NCI-H2029 treated with DMSO at 0.1 percent for 48 hours (cell line): ENCODE measurements around the gene TMEM184A.

Experiments
- DNase-seq: peaks from one replicate; lab custom pipeline; 2025; lab: John Stamatoyannopoulos, UW

TMEM184A gene

GRCh38 chr7:1550846-1551155, 5.2 kb downstream of the TMEM184A start:
- no peak for DNase-seq

- DNase-seq, result no peak
Measured at GRCh38 chr7:1550005-1550845, 5.8 kb downstream of the TMEM184A start.

GRCh38 chr7:1549357-1550004, 6.5 kb downstream of the TMEM184A start:
- DNase-seq, result no peak

- DNase-seq, result no peak
Measured at GRCh38 chr7:1548944-1549343, 7.1 kb downstream of the TMEM184A start.

- no peak for DNase-seq
Measured at GRCh38 chr7:1548438-1548831, 7.6 kb downstream of the TMEM184A start.

- no peak for DNase-seq
Measured at GRCh38 chr7:1547777-1548437, 8.1 kb downstream of the TMEM184A start.

- DNase-seq, result no peak
Measured at GRCh38 chr7:1546909-1547776, 8.9 kb downstream of the TMEM184A start.

GRCh38 chr7:1546274-1546908, 9.6 kb downstream of the TMEM184A start:
- DNase-seq, result no peak

- no peak for DNase-seq
Measured at GRCh38 chr7:1545417-1546246, 10.4 kb downstream of the TMEM184A start.

- DNase-seq, result no peak
Measured at GRCh38 chr7:1544896-1545416, 11.0 kb downstream of the TMEM184A start.

GRCh38 chr7:1544178-1544895, 11.7 kb downstream of the TMEM184A start:
- no peak for DNase-seq

- DNase-seq, result no peak
Measured at GRCh38 chr7:1543826-1544177, 12.2 kb downstream of the TMEM184A start.

- no peak for DNase-seq
Measured at GRCh38 chr7:1542841-1543747, 12.9 kb downstream of the TMEM184A start.

- no peak for DNase-seq
Measured at GRCh38 chr7:1542329-1542728, 13.7 kb downstream of the TMEM184A start.

GRCh38 chr7:1541431-1542162, 14.4 kb downstream of the TMEM184A start:
- DNase-seq, result no peak

GRCh38 chr7:1540776-1541271, 15.2 kb downstream of the TMEM184A start:
- no peak for DNase-seq

GRCh38 chr7:1539882-1540775, 15.9 kb downstream of the TMEM184A start:
- DNase-seq, result no peak
